ENCODE results near the gene ADCY7. TPM values are rescaled to one million over a fixed set of nuclear protein-coding genes. Genes with fewer than 3 reads are reported as not detected.

The ADCY7 gene
- total RNA-seq, 3 donors from 2014 or later (not counting 1 experiment from before 2014, with no cell fraction given) = 479 to 591 (median 512) TPM

DNA sequence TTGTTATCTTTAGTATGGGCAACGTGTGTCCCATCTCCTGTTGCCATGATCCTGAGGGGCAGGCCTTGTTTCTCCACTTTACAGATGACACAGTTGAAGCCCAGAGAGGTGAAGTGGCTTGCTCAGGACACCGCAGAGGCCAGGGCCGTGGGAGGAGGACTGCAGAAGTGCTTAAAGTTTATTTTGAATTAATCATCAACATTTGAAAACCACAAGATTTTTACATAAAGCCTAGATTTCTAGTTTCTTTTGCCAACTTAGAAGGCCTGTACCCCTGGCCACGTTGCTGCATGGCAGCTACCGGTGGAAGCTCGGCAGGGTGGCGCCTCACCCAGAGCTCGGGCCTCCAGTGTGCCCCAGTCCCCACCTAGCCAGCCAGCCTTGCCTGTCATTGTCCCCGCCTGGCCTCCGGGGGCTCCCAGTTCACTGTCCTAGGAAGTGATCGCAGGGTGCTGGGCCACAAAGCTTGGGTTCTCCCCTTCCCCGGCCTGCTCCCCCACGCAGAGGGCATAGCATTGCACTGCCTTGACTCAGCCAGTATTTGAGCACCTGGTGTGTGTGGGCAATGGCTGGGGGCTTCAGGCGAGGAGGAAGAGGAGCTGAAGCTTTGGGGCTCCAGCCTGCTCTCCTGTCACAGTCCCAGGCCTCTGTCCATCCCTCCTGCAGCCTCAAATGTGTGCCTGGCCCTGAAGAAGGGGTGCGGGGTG lies 14.8 kb upstream of the ADCY7 start:
- Histone ChIP-seq H3K27me3 (ENCODE audit: control insufficient read depth, insufficient read depth, low read length) (no peaks in the 10 kb centered on the region), H3K27ac (ENCODE audit: low read length) (no peak overlapping the region), H3K9me3 (ENCODE audit: control insufficient read depth, insufficient read depth, low read length) (no peaks in the 10 kb centered on the region), H3K36me3 (ENCODE audit: control insufficient read depth, insufficient read depth, low read length) (no peaks in the 10 kb centered on the region), H3K4me1 (ENCODE audit: control insufficient read depth, insufficient read depth, low read length) (peaks cover 10% of the 10 kb centered on the region), H3K4me3 (ENCODE audit: low read length) (no peak overlapping the region)
- peak overlapping the region; percentile 69 to 71 for H3K27ac Mint-ChIP-seq
- H3K27me3 Mint-ChIP-seq (ENCODE audit: low read depth in 2 of 2) = no peaks in the 10 kb centered on the region
- WGBS (ENCODE audit: insufficient coverage) = 85% methylated on average over 15 of the region's 15 CpGs
- H3K4me3 Mint-ChIP-seq = no peak overlapping the region
- intact Hi-C loops (cut with micrococcal nuclease) = no loop called here
- no peaks in the 10 kb centered on the region for H3K36me3 Mint-ChIP-seq
- no peaks in the 10 kb centered on the region for H3K9me3 Mint-ChIP-seq
- no peak for TF ChIP-seq CTCF (IDR thresholded peaks at IDR 0.05)
- peaks cover 41 to 57% of the 10 kb centered on the region in 2 donors for H3K4me1 Mint-ChIP-seq
- ATAC-seq (peak in 1 of 3 donors; percentile 19), DNase-seq (no peak)

DNA sequence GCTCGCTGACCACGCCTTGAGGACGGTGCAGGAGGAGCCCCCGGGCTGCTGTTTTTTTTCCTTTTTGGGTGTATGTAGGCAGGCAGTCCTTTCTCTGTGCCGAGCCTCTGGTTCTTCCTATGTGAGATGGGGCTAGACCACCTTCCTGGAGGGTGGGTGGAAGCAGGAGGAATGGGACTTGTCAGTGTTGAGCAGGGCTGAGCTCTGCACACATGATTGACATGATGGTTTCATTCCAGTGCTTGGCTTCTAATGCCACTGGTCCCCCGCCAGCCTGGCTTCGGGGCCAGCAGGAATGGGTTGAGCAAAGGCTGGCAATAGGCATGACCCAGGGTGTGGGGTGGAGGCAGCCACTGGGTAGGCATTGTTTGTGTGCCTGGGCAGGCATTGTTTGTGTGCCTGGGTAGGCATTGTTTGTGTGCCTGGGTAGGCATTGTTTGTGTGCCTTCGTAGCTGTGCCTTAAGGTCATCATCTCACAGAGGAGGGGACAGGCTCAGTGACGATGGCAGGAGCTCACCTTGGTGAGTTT lies 14.2 kb upstream of the ADCY7 start:
- H3K27ac ChIP-seq (ENCODE audit: low read length) = no peak overlapping the region
- H3K27me3 ChIP-seq (ENCODE audit: control insufficient read depth, insufficient read depth, low read length) = no peaks in the 10 kb centered on the region
- H3K4me3 ChIP-seq (ENCODE audit: low read length) = no peak overlapping the region
- no peak for TF ChIP-seq CTCF (IDR thresholded peaks at IDR 0.05)
- intact Hi-C loops (cut with micrococcal nuclease) = no loop called here
- H3K9me3 ChIP-seq (ENCODE audit: control insufficient read depth, insufficient read depth, low read length) = no peaks in the 10 kb centered on the region
- H3K36me3 ChIP-seq (ENCODE audit: control insufficient read depth, insufficient read depth, low read length) = no peaks in the 10 kb centered on the region
- no peak for DNase-seq
- H3K27ac Mint-ChIP-seq = peak overlapping the region; percentile 69 to 71
- no peaks in the 10 kb centered on the region for H3K36me3 Mint-ChIP-seq
- peaks cover 34 to 51% of the 10 kb centered on the region in 2 donors for H3K4me1 Mint-ChIP-seq
- H3K4me1 ChIP-seq (ENCODE audit: control insufficient read depth, insufficient read depth, low read length) = peaks cover 4% of the 10 kb centered on the region
- ATAC-seq = no peak
- H3K27me3 Mint-ChIP-seq (ENCODE audit: low read depth in 2 of 2) = no peaks in the 10 kb centered on the region
- 94% methylated on average over 9 of the region's 9 CpGs for WGBS (ENCODE audit: insufficient coverage)
- H3K4me3 Mint-ChIP-seq = no peak overlapping the region
- no peaks in the 10 kb centered on the region for H3K9me3 Mint-ChIP-seq

GRCh38 chr16:50252874-50253513 lies 13.4 kb upstream of the ADCY7 start:
- intact Hi-C loops (cut with micrococcal nuclease) = loop anchor here (1.0 kb wide), 1 partner anchor 8 kb away; no protein-coding TSS in a partner anchor
- H3K4me1 Mint-ChIP-seq = peaks cover 28 to 43% of the 10 kb centered on the region in 2 donors

More at GRCh38 chr16:50252874-50253513, 13.4 kb upstream of the ADCY7 start:
- DNase-seq = no peak
- peak in 2 of 3 donors; percentile 54 to 86 for ATAC-seq
- Mint-ChIP-seq H3K36me3 (no peaks in the 10 kb centered on the region), H3K9me3 (no peaks in the 10 kb centered on the region), H3K27ac (peak overlapping the region; percentile 68 to 71), H3K27me3 (ENCODE audit: low read depth in 2 of 2) (no peaks in the 10 kb centered on the region), H3K4me3 (peak overlapping the region; percentile 37)
- Histone ChIP-seq H3K9me3 (ENCODE audit: control insufficient read depth, insufficient read depth, low read length) (no peaks in the 10 kb centered on the region), H3K27ac (ENCODE audit: low read length) (no peak overlapping the region), H3K4me1 (ENCODE audit: control insufficient read depth, insufficient read depth, low read length) (no peaks in the 10 kb centered on the region), H3K4me3 (ENCODE audit: low read length) (no peak overlapping the region), H3K36me3 (ENCODE audit: control insufficient read depth, insufficient read depth, low read length) (no peaks in the 10 kb centered on the region), H3K27me3 (ENCODE audit: control insufficient read depth, insufficient read depth, low read length) (no peaks in the 10 kb centered on the region)
- no peak for TF ChIP-seq CTCF (IDR thresholded peaks at IDR 0.05)
- WGBS (ENCODE audit: insufficient coverage) = 70% methylated on average over 11 of the region's 12 CpGs

Data from natural killer cell (primary cell).